Kidney tubule cell (primary cell): ENCODE results near the gene ZNF619.
"Not testable (repeated sequence)": the region's sequence is repeated elsewhere in the genome, so short reads cannot be mapped to it uniquely, and the experiment has no call there.

Experiments
- DNase-seq: peaks from one replicate; pipeline ENCODE4 v3.0.0-alpha.2; 2018; ENCODE audit warnings: low spot score

The ZNF619 gene

DNA sequence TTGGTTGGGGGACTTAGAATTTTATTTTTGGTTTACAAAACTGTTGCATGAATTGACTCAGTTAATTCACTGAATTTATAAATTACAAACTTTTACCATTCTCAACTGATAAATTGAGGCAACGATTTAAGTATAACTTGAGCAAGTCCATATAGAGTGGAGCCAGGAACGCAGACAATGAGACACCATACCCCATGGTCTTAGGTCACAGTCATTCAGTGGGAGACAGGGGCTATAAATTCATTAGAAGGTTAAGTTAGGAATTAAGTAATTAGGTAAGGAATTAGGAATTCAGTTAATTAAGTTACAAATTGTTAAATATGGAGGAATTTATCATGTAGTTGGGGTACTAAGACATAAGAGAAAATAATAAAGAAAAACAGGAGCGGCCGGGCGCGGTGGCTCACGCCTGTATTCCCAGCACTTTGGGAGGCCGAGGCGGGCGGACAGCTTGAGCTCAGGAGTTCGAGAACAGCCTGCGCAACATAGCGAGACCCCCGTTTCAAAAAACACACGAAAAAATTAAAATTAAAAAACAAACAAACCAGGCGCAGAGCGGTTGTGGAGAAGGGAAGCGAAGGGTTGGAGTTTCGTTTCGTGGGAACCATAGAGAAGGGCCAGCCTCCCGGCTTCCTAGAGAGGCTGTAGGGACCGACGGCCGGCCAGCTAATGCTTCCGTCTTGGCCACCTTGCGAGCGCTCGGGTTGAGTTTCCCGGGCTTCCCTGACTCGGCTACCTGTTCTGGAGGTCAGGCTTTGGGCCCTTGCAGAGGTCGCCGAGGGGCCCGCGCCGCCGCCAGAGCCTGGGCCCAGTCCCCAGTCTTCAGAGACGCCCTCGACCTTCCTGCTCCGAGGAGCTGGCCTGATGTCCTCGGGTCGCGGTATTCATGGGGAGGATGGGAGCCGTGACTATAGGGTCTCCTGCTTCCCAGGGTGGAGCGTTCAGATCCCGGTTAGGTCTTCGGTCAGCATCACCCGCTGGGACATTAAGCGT lies at the start of gene ZNF619:
ZNF619 (plus strand) TSS at position 645 of the 993 bp plus-strand sequence. CDS start 858 bp downstream, outside the sequence.
- peak; percentile 76 for DNase-seq

DNA sequence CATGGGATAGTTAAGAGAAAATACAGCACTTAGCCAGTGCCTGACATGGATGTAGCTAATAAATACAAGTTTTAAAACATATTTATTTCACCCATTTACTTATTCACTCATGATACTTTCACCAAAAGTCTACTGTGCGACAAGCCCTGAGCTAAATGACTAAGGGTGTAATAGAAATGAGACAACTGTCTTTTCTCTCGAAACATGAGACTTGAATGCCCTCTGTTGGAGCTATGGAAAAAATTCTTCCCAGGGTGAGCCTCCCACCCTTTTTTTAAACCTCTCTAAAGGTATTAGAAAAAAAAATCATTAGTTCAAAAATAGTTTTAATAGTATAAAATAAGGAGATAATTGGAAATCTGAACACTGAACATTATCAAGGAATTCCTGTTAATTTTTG lies 44.1 kb upstream of the ZNF619 start:
- peak; percentile 7 for DNase-seq

DNA sequence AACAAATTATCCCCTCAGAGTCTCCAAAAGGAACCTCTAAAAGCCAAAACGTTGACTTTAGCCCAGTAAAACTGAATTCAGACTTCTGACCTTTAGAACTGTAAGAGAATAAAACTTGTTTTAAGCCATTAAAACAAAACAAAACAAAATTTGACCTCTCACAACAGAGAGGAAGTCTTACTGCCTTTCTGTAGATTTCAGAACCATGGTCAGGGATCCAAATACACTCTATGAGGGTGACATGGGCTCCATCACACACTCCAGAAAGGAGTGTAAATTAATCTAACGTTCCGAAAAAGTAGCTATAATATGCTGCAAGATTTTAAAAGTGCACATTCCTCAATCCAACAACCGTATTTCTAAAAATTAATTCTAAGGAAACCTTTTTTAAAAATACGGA lies 39.0 kb upstream of the ZNF619 start:
- no peak for DNase-seq

DNA sequence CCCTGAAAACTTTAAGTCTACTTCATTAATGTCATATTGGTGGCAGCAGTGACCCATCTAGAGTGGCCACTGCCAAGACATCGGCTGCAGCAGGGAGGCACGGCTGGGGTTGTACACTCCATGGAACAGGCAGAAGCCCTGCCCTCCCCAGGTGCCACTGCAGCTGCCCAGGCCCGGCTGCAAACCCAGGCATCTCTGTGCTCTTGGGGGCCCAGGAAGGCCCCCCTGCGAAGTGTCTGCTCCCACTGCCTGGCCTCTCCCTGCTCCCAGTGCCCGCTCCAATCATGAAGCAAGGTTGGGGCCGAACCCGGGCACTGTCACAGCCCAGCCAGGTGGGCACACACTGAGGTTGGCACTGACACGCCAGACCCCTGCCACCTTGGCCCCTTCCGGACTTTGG lies 31.9 kb upstream of the ZNF619 start:
- DNase-seq: no peak

DNA sequence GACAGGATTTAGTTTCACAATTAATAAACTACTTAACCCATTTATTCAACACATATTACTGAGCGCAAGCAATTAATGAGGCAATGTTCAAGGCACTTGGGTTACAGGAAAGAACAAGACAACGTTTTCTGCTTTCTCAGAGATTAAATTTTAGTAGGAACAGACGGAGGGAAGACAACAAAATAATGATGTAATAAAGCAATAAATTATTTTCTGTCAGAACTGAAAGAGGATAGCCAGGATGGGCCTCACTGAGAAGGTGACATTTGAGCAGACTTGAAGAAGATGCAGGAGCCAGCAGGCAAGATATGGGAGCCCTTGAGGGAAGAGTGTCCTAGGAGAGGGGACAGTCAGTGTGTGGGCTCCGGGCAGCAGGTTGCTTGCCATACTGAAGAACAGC lies 31.0 kb upstream of the ZNF619 start:
- no peak for DNase-seq

DNA sequence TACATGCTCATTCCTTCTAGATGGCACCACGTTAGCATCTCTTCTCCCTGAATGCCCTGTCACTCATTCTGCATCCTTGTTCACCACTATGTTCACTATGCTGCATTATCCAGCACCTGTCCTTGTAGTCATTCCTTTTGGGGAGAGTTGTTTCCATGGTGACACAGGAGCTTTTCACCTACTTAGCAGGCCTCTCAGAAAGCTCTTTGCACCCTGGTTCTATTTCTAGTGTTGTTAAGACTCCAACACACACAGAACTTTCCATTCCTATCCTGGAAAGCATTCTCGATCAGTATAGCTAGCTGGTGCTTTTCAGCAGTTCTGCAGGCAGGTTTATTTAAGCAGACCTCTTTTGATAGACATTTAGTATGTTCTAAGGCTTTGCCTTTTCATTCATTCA lies 26.5 kb upstream of the ZNF619 start:
- DNase-seq: no peak

DNA sequence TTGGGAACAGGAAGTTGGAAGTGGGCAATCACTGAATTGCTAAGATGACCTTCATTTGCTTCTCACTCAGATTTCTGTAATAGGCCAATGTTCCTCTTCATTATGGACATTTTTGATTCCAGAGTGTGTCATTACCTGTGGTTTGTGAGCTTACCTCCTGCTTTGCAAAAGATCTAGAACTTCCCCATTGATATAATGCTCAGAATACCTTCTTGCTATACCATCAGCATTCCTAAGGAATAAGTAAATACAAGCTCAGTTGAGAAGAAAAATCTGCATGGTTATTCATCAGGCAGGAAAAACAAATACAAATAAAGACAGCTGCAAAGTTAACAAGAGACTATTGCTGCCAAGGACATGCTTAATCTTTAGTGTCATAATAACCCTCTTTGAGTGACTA lies 25.4 kb upstream of the ZNF619 start:
- peak; percentile 76 for DNase-seq

DNA sequence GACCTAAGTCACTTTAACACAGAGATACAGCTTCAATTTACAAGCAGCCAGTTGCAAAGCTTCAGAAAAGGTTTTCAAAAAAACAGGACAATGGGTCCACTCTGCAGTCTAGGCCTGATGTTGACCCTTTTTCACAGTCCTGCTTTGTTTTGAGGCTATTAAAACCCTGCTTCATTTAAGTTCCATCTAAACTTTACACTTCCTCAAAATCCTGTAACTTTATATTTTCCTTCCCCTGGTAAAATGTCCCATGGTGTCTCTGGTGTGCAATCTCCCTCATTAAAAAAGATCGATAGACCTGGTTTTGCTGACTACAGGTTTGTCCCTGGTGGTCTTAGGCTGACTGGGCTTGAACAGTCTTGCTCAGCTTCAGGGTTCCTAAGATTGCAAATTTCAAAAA lies 24.9 kb upstream of the ZNF619 start:
- no peak for DNase-seq

DNA sequence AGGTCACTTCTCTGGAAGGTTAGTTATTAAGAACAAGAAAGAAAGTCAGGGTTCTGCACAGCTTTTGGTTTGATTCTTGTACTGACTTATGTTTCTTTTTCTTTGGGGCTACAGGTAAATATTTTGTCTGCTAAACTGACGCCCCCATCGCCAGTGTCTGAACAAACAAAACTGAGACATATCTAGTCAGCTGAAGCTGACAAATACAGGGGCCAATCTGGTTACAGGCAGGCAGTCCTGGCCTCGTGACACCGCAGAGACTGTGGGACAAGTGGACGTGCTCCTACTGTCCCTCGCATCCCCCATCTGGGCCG lies 24.4 kb upstream of the ZNF619 start:
- DNase-seq: no peak

DNA sequence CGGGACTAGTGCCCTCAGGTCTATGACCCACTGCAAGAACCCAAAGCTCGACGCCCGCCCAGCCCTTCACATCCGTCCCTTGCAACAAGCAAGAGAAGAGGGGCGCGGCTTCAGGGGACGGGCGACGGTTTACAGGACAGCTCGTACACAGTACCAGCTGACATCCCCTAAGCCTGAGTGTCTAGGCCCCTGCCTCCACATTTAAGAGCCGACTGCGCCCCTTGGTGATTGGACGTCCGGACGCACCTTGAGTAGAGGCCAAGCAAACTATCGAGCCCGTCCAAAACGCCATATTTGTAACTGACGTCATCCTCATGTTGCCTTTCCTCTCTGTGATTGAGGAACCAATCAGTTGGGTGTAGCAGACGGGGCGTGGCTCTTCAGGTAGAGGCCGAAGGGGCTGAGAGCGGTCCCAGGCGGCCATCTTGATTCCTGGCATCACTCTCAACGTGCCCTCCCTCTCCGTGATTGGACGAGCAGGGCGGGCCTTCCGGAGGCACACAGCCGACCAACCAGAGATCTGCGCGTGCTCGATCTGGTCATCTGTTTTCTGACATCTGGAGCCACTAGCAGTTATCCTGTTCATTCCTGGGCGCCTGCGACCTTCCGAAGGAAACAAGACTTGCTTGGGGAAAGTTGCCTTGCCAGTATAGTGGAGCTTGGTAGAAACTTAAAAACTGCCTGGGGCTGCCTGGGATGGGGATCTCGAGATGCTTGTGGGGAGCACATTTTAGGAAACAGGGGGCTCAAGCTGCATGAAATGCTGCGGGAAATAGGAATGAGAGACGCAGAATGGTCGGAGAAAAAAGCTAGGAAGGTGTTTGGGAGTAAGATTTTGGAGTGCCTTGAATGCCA lies 23.8 kb upstream of the ZNF619 start:
- peak; percentile 99 for DNase-seq

DNA sequence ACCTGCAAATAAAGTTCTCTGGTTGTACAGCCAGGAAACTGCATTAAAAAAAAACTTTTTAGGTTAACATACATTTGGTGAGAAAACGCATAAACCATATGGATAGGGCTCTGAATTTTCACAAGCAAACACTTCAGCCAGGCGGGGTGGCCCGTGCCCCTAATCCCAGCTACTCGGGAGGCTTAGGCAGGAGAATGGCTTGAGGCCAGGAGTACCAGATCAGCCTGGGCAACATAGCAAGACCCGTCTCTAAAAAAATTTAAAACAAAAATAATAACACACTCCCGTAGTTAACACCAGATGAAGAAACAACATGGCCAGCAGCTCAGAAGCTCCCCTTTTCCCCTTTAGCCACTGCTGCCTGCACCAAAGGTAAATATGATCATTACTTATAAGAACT lies 23.0 kb upstream of the ZNF619 start:
- DNase-seq: no peak

DNA sequence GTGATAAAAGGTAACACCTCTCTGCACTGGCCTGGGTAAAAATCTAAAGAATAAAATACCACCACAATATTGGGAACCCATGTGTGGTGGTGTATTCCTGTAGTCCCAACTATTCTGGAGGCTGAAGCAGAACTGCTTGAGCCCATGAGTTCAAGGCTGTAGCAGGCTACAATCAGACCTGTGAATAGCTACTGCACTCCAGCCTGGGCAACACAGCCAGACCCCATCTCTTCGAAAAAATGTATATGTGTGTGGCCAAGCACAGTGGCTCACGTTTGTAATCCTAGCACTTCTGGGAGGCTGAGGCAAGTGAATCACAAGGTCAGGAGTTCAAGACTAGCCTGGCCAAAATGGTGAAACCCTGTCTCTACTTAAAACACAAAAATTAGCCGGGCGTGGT lies 21.6 kb upstream of the ZNF619 start:
- no peak for DNase-seq

DNA sequence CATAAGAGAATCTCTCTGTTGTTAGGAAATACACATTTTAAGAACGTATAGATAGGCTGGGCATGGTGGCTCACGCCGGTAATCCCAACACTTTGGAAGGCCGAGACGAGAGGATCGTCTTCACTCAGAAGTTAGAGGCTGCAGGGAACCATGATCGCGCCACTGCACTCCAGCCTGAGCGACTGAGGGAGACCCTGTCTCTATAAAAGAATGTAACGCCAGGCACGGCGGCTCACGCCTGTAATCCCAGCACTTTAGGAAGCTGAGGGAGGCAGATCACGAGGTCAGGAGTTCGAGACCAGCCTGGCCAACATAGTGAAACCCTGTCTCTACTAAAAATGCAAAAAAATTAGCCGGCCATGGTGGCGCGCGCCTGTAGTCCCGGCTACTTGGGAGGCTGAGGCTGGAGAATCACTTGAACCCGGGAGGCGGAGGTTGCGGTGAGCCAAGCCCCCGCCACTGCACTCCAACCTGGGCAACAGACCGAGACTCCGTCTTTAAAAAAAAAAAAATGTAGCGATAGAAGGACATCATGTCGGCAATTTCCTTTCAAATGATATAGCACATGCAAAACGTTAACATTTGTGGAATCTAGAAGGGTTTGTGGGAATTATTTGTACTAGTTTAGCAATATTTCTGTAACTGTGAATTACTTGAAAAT lies 20.5 kb upstream of the ZNF619 start:
- DNase-seq: no peak

DNA sequence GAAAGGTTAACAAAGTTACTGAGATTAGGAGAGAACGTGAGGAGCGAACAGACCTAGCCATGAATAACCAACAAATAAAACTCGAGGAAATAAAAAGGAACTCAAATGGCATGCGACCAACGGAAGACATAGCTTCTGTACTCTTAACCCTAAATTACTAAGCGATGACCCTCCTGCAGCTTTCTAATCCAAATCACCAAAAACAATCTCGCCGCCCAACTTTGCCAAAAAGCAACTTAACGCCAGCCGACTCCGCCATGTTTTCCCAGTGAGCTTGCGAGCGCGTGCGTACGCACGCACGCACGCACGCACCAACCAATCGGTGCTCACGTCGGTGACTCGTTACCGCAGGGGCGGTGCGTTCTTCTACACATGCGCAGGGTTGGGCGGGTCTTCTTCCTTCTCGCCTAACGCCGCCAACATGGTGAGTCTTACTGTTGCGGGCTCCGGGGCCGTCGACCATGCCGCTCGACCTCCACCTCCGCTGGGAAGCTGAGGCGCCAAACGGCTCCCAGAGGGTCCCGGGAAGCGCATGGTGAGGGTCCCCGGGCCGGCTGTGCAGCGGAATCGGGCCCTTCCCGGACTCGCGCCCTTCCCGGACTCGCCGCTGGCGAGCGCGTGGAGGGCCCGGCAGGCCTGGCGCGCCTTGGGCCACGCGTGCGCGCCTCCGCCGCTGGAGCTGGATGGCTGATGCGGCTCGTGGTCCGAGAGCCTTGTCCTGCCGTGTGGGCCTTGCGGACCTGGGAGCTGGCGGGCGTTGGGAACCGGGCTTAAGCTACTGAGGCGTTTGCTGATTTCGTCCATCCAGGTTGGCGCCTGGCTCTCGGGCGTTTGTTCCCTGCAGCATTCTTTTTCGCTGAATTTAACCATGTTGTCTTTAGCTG lies 19.7 kb upstream of the ZNF619 start, which contains the start of gene RPL14:
RPL14 (plus strand) TSS at position 400 of the 884 bp plus-strand sequence; CDS start at position 533, 133 bp downstream.
- DNase-seq: peak; percentile 96

DNA sequence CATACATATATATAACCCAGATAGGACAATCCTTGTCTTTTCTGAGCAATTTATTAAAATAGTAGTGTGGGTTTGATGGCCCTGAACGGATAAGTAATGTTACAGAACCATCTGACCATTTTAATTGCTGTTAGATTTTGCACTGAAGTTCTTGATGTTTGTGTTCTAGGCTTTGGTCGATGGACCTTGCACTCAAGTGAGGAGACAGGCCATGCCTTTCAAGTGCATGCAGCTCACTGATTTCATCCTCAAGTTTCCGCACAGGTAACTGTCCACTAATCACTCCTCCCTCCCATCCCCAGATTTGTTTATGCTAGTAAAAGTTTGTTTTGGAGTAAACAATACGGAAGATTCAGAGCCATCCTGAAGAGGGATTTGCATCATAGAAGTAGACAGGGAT lies 18.4 kb upstream of the ZNF619 start:
- DNase-seq: no peak

DNA sequence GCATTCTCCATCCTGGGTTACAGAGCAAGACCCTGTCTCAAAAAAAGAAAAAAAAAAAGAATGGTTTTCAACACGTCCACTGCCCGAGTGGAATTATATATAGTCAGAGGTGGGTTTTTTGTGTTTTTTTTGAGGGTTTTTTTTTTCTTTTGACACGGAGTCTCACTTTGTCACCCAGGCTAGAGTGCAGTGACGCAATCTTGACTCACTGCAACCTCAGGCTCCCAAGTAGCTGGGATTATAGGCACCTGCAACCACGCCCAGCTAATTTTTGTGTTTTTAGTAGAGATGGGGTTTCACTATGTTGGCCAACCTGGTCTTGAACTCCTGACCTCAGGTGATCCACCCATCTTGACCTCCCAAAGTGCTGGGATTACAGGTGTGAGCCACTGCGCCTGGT lies 16.4 kb upstream of the ZNF619 start:
- DNase-seq: not testable (repeated sequence)

DNA sequence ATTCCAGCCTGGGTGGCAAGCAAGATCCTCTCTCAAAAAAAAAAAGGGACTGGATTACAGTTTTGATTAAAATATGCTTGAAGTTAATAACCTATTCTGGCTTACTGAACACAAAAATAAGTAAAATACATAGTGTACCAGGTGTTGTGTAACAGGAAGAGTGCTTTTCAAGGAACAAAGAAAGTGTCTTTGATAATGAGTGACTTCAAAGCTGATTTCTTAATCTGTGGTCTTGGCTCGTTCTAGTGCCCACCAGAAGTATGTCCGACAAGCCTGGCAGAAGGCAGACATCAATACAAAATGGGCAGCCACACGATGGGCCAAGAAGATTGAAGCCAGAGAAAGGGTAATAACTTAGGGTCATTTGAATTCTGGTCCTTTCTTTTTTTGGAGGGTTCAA lies 15.8 kb upstream of the ZNF619 start:
- no peak for DNase-seq

DNA sequence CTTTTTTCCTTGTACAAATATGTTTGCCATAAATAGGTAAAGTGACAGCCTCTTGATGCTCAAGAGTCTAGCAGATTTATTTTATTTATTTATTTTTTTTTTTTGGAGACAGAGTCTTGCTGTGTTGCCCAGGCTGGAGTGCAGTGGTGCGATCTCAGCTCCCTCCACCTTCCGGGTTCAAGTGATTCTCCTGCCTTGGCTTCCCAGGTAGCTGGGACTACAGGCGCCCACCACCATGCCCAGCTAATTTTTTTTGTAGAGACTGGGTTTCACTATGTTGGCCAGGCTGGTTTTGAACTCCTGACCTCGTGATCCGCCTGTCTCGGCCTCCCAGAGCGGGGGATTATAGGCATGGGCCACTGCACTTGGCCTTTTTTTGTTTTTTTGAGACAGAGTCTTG lies 14.1 kb upstream of the ZNF619 start:
- not testable (repeated sequence) for DNase-seq

DNA sequence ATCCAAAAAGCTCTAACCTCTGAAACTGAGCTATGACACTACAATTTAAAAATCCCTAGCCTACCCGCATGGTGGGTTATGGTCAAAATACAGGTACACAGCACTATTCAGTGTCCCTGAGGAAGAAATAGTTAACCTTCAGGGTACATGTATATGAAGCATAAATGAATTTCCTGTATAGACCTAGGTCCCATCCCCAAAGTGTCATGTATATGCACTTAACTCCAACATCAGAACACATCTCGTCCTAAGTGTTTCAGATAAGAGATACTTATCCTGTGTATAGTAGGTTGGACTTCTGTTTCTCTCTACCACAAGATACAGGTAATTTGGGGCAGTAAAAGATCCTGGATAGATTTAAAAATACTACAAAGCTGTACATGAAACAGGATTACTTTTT lies 13.3 kb upstream of the ZNF619 start:
- DNase-seq: no peak

DNA sequence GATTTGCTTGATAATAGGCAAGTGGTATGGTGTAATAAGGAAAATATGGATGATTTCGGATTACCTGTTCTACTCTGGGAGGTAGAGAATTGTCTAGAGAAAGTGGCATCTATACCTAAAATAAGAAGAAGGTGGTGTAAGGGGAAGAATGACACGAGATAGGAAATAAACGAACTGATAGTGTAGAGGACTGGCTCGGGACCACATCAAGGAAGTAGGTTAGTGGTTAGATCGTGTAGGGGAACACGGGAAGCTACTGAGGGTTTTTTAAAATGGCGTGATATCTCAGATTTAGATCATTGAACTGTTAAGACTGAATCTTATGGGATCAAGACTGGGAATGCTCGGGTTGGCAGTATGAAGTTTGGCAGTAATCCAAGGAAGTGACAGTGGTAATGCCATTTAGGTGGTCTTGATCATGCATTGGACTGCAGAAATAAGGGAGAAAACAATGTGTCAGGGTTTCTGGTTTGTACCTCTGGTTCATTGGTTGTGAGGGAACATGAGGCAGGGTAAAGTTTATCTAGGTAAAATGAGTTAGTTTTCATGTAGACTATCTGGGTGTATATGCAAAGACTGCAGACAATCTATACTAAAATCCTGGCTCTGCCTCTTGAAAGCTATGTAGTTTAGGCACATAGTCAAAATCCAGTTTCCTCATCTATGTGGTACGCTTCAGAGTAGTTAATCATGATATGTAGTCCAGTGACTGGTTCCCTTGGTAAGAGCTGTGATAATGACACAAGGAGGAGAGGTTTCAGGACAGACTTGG lies 12.4 kb upstream of the ZNF619 start:
- DNase-seq: no peak

DNA sequence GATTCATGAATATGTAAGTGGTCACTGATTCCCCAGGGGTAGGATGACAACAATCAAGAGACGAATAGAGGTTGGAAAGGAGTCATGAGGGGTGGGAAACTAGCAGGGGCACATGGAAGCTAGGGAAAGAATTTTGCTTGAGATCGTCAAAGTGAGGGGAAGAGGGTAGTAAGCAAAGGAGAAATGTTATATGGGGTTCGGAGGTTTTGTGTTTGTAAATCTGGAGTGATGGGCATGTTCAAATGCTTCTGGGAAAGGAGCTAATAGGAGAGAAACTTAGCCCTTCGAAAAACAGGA lies 11.9 kb upstream of the ZNF619 start:
- no peak for DNase-seq
